HCT116 (cell line): ENCODE results near the gene MYH6.

Source experiments
- EZH2 ChIP-seq: fragments of 200-600 bp; sonication (generic); IDR thresholded peaks from 2 replicates; pipeline ENCODE4 v1.6.1; 2017; ENCODE audit warnings: antibody characterized with exemption, mixed run types
- POLR2A ChIP-seq: IDR thresholded peaks from 2 replicates; pipeline ENCODE4 v1.7.0; 2011; ENCODE audit warnings: borderline replicate concordance; ENCODE audit not compliant: insufficient read depth, insufficient read length; ENCODE audit errors: extremely low read depth
- RAD21 ChIP-seq: IDR thresholded peaks from 2 replicates; pipeline ENCODE4 v1.6.1; 2012; ENCODE audit warnings: low read depth, mild to moderate bottlenecking
- TF ChIP-seq, protein P1 (sequence below), 3 experiments: fragments of 200-600 bp in 1 of 3; sonication (generic) in 1 of 3; IDR thresholded peaks in 2 of 3; conservative IDR thresholded peaks in 1 of 3; 2 replicates each; pipeline ENCODE4 v1.5.1; 2012 to 2017; ENCODE audit warnings: low read depth in 2 of 3, low read length in 2 of 3, antibody characterized with exemption in 1 of 3, borderline replicate concordance in 1 of 3, control low read depth in 1 of 3, mild to moderate bottlenecking in 1 of 3, mixed read lengths in 1 of 3, mixed run types in 1 of 3, moderate library complexity in 1 of 3; ENCODE audit not compliant: insufficient read depth in 1 of 3

DNA sequence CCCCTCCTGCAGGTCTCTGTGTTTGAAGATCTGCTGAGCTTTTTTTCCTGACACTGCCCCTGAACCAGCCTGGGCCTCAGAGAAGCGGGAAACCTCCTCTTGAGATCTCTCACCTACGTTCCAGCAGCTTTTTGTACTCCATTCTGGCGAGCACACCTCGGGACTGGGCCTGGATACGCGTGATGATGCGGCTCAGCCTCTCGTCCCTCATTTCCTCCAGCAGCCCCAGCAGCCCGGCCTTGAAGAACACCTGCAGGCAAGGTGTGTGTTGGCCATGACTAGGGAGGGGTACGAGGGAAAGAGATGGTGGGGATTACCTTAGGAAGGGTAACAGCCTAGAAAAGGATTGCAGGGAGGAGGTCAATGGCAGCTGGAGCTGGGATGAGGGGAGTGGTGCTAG is 17.1 kb upstream of the MYH6 start:
- TF ChIP-seq, protein P1, sequence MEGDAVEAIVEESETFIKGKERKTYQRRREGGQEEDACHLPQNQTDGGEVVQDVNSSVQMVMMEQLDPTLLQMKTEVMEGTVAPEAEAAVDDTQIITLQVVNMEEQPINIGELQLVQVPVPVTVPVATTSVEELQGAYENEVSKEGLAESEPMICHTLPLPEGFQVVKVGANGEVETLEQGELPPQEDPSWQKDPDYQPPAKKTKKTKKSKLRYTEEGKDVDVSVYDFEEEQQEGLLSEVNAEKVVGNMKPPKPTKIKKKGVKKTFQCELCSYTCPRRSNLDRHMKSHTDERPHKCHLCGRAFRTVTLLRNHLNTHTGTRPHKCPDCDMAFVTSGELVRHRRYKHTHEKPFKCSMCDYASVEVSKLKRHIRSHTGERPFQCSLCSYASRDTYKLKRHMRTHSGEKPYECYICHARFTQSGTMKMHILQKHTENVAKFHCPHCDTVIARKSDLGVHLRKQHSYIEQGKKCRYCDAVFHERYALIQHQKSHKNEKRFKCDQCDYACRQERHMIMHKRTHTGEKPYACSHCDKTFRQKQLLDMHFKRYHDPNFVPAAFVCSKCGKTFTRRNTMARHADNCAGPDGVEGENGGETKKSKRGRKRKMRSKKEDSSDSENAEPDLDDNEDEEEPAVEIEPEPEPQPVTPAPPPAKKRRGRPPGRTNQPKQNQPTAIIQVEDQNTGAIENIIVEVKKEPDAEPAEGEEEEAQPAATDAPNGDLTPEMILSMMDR (IDR thresholded peaks at IDR 0.05 in 2 of 3, conservative IDR thresholded peaks at IDR 0.05 in 1 of 3; ENCODE audit: borderline replicate concordance in 1 of 3, insufficient read depth in 1 of 3, low read depth in 2 of 3, low read length in 2 of 3): no peak
- TF ChIP-seq EZH2 (no peak), POLR2A (no peak), RAD21 (no peak)
